ENCODE results near the gene ABHD2. TPM values are rescaled to one million over a fixed set of nuclear protein-coding genes. Genes with fewer than 3 reads are reported as not detected.

Gene ABHD2
- total and polyA plus RNA-seq, 9 of the 15 experiments (the other 6 are each of a cell fraction or from before 2014, with no cell fraction given), result 16.9 to 99.8 (median 47.5) TPM

- TF ChIP-seq ZBTB49 (CRISPR knock-in tag; IDR thresholded peaks at IDR 0.05; ENCODE audit: borderline replicate concordance), result no peak
- TF ChIP-seq ZNF445 (CRISPR knock-in tag; IDR thresholded peaks at IDR 0.05; ENCODE audit: low read depth), result no peak
- TF ChIP-seq SRSF3 (IDR thresholded peaks at IDR 0.05; ENCODE audit: insufficient read depth, low read length), result no peak
- TF ChIP-seq GABPB2 (CRISPR knock-in tag; conservative IDR thresholded peaks at IDR 0.05), result no peak
- TF ChIP-seq HNRNPL (IDR thresholded peaks at IDR 0.05; ENCODE audit: low read depth, low read length), result 0 out of 2 replicates have a peak, but pooled peaks have one; percentile 48
- TF ChIP-seq MBD2 (IDR thresholded peaks at IDR 0.05; ENCODE audit: borderline replicate concordance, low read depth), result no peak
- TF ChIP-seq FOXM1 (IDR thresholded peaks at IDR 0.05; ENCODE audit: low read depth), result no peak
- TF ChIP-seq FOXM1 (CRISPR knock-in tag; IDR thresholded peaks at IDR 0.05; ENCODE audit: low read depth), result no peak
- TF ChIP-seq MEF2D (tag; conservative IDR thresholded peaks at IDR 0.05; ENCODE audit: low read depth), result no peak
Observed at GRCh38 chr15:89090791-89091626, 2.8 kb downstream of the ABHD2 start (continued).
